Uterus (tissue), 4 donors: ENCODE results near the gene HOXD8. TPM values are rescaled to one million over a fixed set of nuclear protein-coding genes. Genes with fewer than 3 reads are reported as not detected.

ENCODE experiments used
- DNase-seq, 2 donors: peaks; one replicate each; pipeline ENCODE4 v3.0.0-alpha.2; 2019 to 2020
- H3K27ac ChIP-seq, 2 donors: fragments of 200-600 bp; sonication (generic); 1 replicate in 1 of 2; 2 replicates in 1 of 2; pipeline ENCODE4 v1.5.1; 2016 to 2018
- H3K27me3 ChIP-seq, 2 donors: fragments of 200-600 bp; sonication (generic); one replicate each; pipeline ENCODE4 v1.5.1; 2018 to 2019; ENCODE audit warnings: control low read depth in 1 of 2
- H3K36me3 ChIP-seq, 2 donors: fragments of 200-600 bp; sonication (generic); one replicate each; pipeline ENCODE4 v1.5.1; 2019; ENCODE audit warnings: control low read depth in 1 of 2
- H3K4me1 ChIP-seq, 2 donors: fragments of 200-600 bp; sonication (generic); one replicate each; pipeline ENCODE4 v1.5.1; 2018 to 2019; ENCODE audit warnings: control low read depth in 1 of 2
- H3K4me3 ChIP-seq, 2 donors: fragments of 200-600 bp; sonication (generic); 1 replicate in 1 of 2; 2 replicates in 1 of 2; pipeline ENCODE4 v1.5.1; 2018 to 2019; ENCODE audit warnings: mild to moderate bottlenecking in 1 of 2
- H3K9me3 ChIP-seq, 2 donors: fragments of 200-600 bp; sonication (generic); one replicate each; pipeline ENCODE4 v1.5.1; 2019; ENCODE audit warnings: control low read depth in 1 of 2
- CTCF ChIP-seq, 4 experiments: fragments of 200-600 bp in 2 of 4; fragments of 450-650 bp in 2 of 4; sonication (generic) in 2 of 4; IDR thresholded peaks; one replicate each; pipeline ENCODE4 v1.5.1; 2016 to 2019; ENCODE audit warnings: antibody characterized with exemption in 4 of 4, mild to moderate bottlenecking in 2 of 4, moderate library complexity in 1 of 4
- POLR2A ChIP-seq, 2 donors: fragments of 450-650 bp; IDR thresholded peaks; one replicate each; pipeline ENCODE4 v1.6.1; 2016; ENCODE audit warnings: antibody characterized with exemption in 2 of 2, mild to moderate bottlenecking in 1 of 2, moderate library complexity in 1 of 2
- intact Hi-C: fragments of 100-400 bp; cut with DNase I; formaldehyde crosslinking; loops from one replicate; pipeline ENCODE4 v1.15.1; 2023; ENCODE audit warnings: low total_unique reads
- total RNA-seq, 4 donors: library from RNA; depleted of rRNA in 3 of 4; stranded (reverse); fragments of >200 nt in 3 of 4; gene quantifications; one replicate each; pipeline versions ENCODE4 v1.1.0 to v1.2.4, GENCODE V29; 2014 to 2023
- donor health status: DM: yes; HTN: yes; CAD: no.

HOXD8 gene
- total RNA-seq, 4 donors from 2014 or later: 25.8 to 75.6 (median 48.0) TPM

DNA sequence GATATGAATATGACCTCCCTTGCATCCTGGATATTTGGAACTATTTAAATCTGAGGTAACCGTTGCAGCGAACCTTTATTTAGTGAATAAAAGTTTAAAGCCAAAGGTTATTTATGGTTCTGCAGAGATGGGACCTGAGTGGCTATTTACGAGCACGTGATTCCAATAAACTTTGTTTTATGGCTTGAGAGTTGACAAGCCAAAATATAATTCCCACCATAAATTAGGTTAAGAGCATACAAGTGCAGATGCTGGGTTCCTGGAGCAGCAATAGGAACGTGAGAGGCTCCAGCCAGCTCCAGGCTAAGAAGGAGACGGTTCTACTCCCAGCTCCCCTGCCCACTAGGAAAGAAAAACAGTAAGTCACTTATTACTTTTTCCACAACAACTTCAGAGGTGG is 16.6 kb downstream of the HOXD8 start:
- Histone ChIP-seq H3K4me1 (peaks cover 5 to 23% of the 10 kb centered on the region in 2 donors), H3K27me3 (no peaks in the 10 kb centered on the region), H3K36me3 (no peaks in the 10 kb centered on the region), H3K9me3 (no peaks in the 10 kb centered on the region), H3K27ac (peak overlapping the region; percentile 75 to 83), H3K4me3 (no peak overlapping the region)
- TF ChIP-seq CTCF (IDR thresholded peaks at IDR 0.05): peak in 1 of 4 experiments; percentile 10
- no peak for TF ChIP-seq POLR2A (IDR thresholded peaks at IDR 0.05)
- intact Hi-C loops: no loop called here
- DNase-seq: peak in 1 of 2 donors; percentile 45

GRCh38 chr2:176146645-176147044 is 17.1 kb downstream of the HOXD8 start:
- DNase-seq: no peak
- TF ChIP-seq CTCF (IDR thresholded peaks at IDR 0.05) (no peak), POLR2A (IDR thresholded peaks at IDR 0.05) (no peak)
- intact Hi-C loops: no loop called here
- no peaks in the 10 kb centered on the region for H3K9me3 ChIP-seq
- no peaks in the 10 kb centered on the region for H3K36me3 ChIP-seq
- H3K4me3 ChIP-seq: no peak overlapping the region
- no peaks in the 10 kb centered on the region for H3K27me3 ChIP-seq
- H3K27ac ChIP-seq: peak overlapping the region; percentile 75 to 83
- H3K4me1 ChIP-seq: peaks cover 5 to 23% of the 10 kb centered on the region in 2 donors

- Histone ChIP-seq H3K4me1 (peaks cover 5 to 23% of the 10 kb centered on the region in 2 donors), H3K9me3 (no peaks in the 10 kb centered on the region), H3K36me3 (no peaks in the 10 kb centered on the region), H3K27me3 (no peaks in the 10 kb centered on the region), H3K27ac (peak overlapping the region; percentile 75 to 83), H3K4me3 (peak overlapping the region in 1 of 2 donors; percentile 15)
- TF ChIP-seq POLR2A (IDR thresholded peaks at IDR 0.05) (no peak), CTCF (IDR thresholded peaks at IDR 0.05) (no peak)
- intact Hi-C loops: no loop called here
- no peak for DNase-seq
These were observed 17.8 kb downstream of the HOXD8 start for GRCh38 chr2:176147210-176147799.

- peak in 1 of 2 donors; percentile 27 for DNase-seq
These were observed 18.4 kb downstream of the HOXD8 start for GRCh38 chr2:176147800-176148496.

More at GRCh38 chr2:176147800-176148496, 18.4 kb downstream of the HOXD8 start:
- Histone ChIP-seq H3K9me3 (no peaks in the 10 kb centered on the region), H3K27ac (peak overlapping the region; percentile 75 to 83), H3K27me3 (no peaks in the 10 kb centered on the region), H3K36me3 (no peaks in the 10 kb centered on the region), H3K4me3 (peak overlapping the region in 1 of 2 donors; percentile 15), H3K4me1 (peaks cover 5 to 17% of the 10 kb centered on the region in 2 donors)
- intact Hi-C loops: no loop called here
- no peak for TF ChIP-seq POLR2A (IDR thresholded peaks at IDR 0.05)
- TF ChIP-seq CTCF (IDR thresholded peaks at IDR 0.05): no peak
